K562 (cell line): ENCODE measurements around the gene ATP8B4.

ENCODE experiments used
- CBX8 ChIP-seq: fragments of 200-600 bp; sonication (generic); IDR thresholded peaks from 2 replicates; pipeline ENCODE4 v1.6.1; 2012; ENCODE audit warnings: borderline replicate concordance, mixed run types, low read depth, mild to moderate bottlenecking, moderate library complexity, mixed read lengths, low read length, control low read depth, inconsistent platforms; ENCODE audit not compliant: poor library complexity, severe bottlenecking; ENCODE audit errors: extremely low read depth
- ELF1 ChIP-seq: fragments of 200-800 bp; sonication (Bioruptor generic); IDR thresholded peaks from 2 replicates; pipeline ENCODE4 v1.6.1; 2016; ENCODE audit warnings: missing genetic modification characterization, missing compliant biosample characterization
- ESRRA ChIP-seq: fragments of 450-650 bp; IDR thresholded peaks from 2 replicates; pipeline ENCODE4 v1.6.1; 2014; ENCODE audit warnings: low read depth, mild to moderate bottlenecking, moderate library complexity, borderline replicate concordance
- POLR2A ChIP-seq: fragments of 450-650 bp; conservative IDR thresholded peaks from 2 replicates; pipeline ENCODE4 v1.6.1; 2016
- SP2 ChIP-seq: IDR thresholded peaks from 2 replicates; pipeline ENCODE4 v1.6.1; 2011; ENCODE audit warnings: mild to moderate bottlenecking, low read depth, low read length, moderate library complexity; ENCODE audit not compliant: poor library complexity, severe bottlenecking; ENCODE audit errors: extremely low read depth
- XRCC5 ChIP-seq: fragments of 200-400 bp; formaldehyde crosslinking; IDR thresholded peaks from 2 replicates; pipeline ENCODE4 v1.6.1; 2017; ENCODE audit warnings: low read depth, mild to moderate bottlenecking, low read length
- TF ChIP-seq, protein P1 (sequence below): fragments of 450-650 bp; formaldehyde crosslinking; IDR thresholded peaks from 2 replicates; pipeline ENCODE4 v1.4.0; 2020; ENCODE audit warnings: mild to moderate bottlenecking, mixed read lengths
- TF ChIP-seq, protein P2 (sequence below): fragments of 250-450 bp; sonication (Bioruptor Pico); IDR thresholded peaks from 2 replicates; pipeline ENCODE4 v1.5.0; 2022; ENCODE audit warnings: mild to moderate bottlenecking
- TF ChIP-seq, protein P3 (sequence below): sonication (generic); formaldehyde crosslinking; IDR thresholded peaks from 2 replicates; pipeline ENCODE4 v1.8.1; 2022; ENCODE audit warnings: missing genetic modification reagents

DNA sequence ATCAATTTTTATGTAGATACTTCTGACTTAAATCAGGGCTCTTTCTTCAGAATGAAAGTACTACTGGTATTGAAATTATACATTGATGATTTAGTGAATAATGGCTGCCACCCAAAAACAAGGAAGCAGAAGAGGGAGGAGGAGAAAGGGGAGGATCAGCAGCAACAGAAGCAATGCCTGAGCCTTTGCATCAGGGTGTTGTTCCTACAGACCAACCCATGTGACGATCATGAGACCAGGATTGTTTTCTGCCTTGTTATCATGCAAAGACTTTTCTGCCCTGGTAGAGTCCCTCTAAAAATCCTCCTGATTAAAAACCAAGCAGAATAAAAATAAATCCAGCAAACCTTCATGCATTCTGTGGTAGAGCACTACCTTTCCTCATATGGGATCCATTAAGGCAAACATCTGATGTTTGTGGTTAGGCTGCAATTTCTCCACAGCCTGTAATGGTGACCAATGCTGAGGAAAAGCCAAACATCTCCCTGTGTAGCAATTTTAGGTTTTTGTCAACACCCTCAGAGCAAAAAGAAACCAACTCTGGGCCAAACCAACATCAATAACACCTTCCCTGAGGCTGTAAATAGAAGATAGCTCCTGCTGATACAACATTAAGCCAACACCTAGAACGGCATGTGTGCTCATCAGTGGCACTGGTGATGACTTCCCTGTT lies 191.7 kb downstream of the ATP8B4 start:
- TF ChIP-seq ESRRA = no peak
- TF ChIP-seq, protein P1, sequence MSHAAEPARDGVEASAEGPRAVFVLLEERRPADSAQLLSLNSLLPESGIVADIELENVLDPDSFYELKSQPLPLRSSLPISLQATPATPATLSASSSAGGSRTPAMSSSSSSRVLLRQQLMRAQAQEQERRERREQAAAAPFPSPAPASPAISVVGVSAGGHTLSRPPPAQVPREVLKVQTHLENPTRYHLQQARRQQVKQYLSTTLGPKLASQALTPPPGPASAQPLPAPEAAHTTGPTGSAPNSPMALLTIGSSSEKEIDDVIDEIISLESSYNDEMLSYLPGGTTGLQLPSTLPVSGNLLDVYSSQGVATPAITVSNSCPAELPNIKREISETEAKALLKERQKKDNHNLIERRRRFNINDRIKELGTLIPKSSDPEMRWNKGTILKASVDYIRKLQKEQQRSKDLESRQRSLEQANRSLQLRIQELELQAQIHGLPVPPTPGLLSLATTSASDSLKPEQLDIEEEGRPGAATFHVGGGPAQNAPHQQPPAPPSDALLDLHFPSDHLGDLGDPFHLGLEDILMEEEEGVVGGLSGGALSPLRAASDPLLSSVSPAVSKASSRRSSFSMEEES (CRISPR knock-in tag) = no peak
- TF ChIP-seq, protein P2, sequence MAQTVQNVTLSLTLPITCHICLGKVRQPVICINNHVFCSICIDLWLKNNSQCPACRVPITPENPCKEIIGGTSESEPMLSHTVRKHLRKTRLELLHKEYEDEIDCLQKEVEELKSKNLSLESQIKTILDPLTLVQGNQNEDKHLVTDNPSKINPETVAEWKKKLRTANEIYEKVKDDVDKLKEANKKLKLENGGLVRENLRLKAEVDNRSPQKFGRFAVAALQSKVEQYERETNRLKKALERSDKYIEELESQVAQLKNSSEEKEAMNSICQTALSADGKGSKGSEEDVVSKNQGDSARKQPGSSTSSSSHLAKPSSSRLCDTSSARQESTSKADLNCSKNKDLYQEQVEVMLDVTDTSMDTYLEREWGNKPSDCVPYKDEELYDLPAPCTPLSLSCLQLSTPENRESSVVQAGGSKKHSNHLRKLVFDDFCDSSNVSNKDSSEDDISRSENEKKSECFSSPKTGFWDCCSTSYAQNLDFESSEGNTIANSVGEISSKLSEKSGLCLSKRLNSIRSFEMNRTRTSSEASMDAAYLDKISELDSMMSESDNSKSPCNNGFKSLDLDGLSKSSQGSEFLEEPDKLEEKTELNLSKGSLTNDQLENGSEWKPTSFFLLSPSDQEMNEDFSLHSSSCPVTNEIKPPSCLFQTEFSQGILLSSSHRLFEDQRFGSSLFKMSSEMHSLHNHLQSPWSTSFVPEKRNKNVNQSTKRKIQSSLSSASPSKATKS (CRISPR knock-in tag) = no peak
- TF ChIP-seq POLR2A = no peak
- no peak for TF ChIP-seq ELF1 (tag)
- no peak for TF ChIP-seq XRCC5
- TF ChIP-seq SP2 = no peak
- no peak for TF ChIP-seq CBX8
- TF ChIP-seq, protein P3, sequence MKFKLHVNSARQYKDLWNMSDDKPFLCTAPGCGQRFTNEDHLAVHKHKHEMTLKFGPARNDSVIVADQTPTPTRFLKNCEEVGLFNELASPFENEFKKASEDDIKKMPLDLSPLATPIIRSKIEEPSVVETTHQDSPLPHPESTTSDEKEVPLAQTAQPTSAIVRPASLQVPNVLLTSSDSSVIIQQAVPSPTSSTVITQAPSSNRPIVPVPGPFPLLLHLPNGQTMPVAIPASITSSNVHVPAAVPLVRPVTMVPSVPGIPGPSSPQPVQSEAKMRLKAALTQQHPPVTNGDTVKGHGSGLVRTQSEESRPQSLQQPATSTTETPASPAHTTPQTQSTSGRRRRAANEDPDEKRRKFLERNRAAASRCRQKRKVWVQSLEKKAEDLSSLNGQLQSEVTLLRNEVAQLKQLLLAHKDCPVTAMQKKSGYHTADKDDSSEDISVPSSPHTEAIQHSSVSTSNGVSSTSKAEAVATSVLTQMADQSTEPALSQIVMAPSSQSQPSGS (CRISPR knock-in tag) = no peak
